Suprapubic skin (tissue), 3 donors: ENCODE data around the gene MAGI3.

ENCODE experiments used
- CTCF ChIP-seq, 2 donors: fragments of 200-600 bp in 1 of 2; fragments of 450-650 bp in 1 of 2; sonication (generic) in 1 of 2; IDR thresholded peaks; one replicate each; pipeline ENCODE4 v1.5.1; 2016 to 2019; ENCODE audit warnings: antibody characterized with exemption in 2 of 2, mild to moderate bottlenecking in 1 of 2, moderate library complexity in 1 of 2
- EP300 ChIP-seq: sonication (generic); formaldehyde crosslinking; IDR thresholded peaks from one replicate; pipeline ENCODE4 v1.6.1; 2017; ENCODE audit warnings: antibody characterized with exemption
- POLR2A ChIP-seq, 2 donors: fragments of 450-650 bp; IDR thresholded peaks; one replicate each; pipeline ENCODE4 v1.6.1; 2017; ENCODE audit warnings: antibody characterized with exemption in 2 of 2, mild to moderate bottlenecking in 2 of 2, moderate library complexity in 2 of 2

GRCh38 chr1:113681596-113682337, 291.5 kb downstream of the MAGI3 start:
- no peak for TF ChIP-seq CTCF (IDR thresholded peaks at IDR 0.05)
- no peak for TF ChIP-seq EP300
- TF ChIP-seq POLR2A (IDR thresholded peaks at IDR 0.05): no peak
